HG03520 (cell line): ENCODE measurements around the gene GCH1.
A peak's percentile ranks its signal among the peaks of the same experiment; 100 is the strongest.

Experiments
- ATAC-seq: cut with Tn5 transposase; IDR thresholded peaks from one replicate; pipeline ENCODE4 v1.9.1; 2021; ENCODE audit warnings: mild to moderate bottlenecking, moderate library complexity; ENCODE audit not compliant: unreplicated experiment

GCH1 gene

GRCh38 chr14:54829486-54830224, 73.0 kb downstream of the GCH1 start:
- ATAC-seq = no peak

GRCh38 chr14:54828037-54828436, 74.6 kb downstream of the GCH1 start:
- ATAC-seq = no peak

GRCh38 chr14:54823757-54824549, 78.7 kb downstream of the GCH1 start:
- ATAC-seq = no peak

GRCh38 chr14:54822685-54823084, 79.9 kb downstream of the GCH1 start:
- no peak for ATAC-seq

GRCh38 chr14:54818201-54819133, 84.2 kb downstream of the GCH1 start:
- no peak for ATAC-seq

GRCh38 chr14:54817506-54817905, 85.1 kb downstream of the GCH1 start:
- ATAC-seq = no peak

GRCh38 chr14:54816450-54816849, 86.2 kb downstream of the GCH1 start:
- ATAC-seq = no peak

- no peak for ATAC-seq
Observed at GRCh38 chr14:54815515-54815914, 87.1 kb downstream of the GCH1 start.

GRCh38 chr14:54815016-54815415, 87.6 kb downstream of the GCH1 start:
- ATAC-seq = no peak

GRCh38 chr14:54814076-54814475, 88.5 kb downstream of the GCH1 start:
- ATAC-seq = no peak

GRCh38 chr14:54813081-54813480, 89.5 kb downstream of the GCH1 start:
- ATAC-seq = no peak

GRCh38 chr14:54812617-54813016, 90.0 kb downstream of the GCH1 start:
- ATAC-seq = no peak

- no peak for ATAC-seq
Observed at GRCh38 chr14:54809767-54810166, 92.9 kb downstream of the GCH1 start.

- ATAC-seq = no peak
Observed at GRCh38 chr14:54808326-54809161, 94.1 kb downstream of the GCH1 start.

- ATAC-seq = no peak
Observed at GRCh38 chr14:54807881-54808280, 94.7 kb downstream of the GCH1 start.

GRCh38 chr14:54807428-54807827, 95.2 kb downstream of the GCH1 start:
- ATAC-seq = no peak

GRCh38 chr14:54806616-54807015, 96.0 kb downstream of the GCH1 start:
- ATAC-seq = no peak

- peak; percentile 63 for ATAC-seq
Observed at GRCh38 chr14:54805445-54806322, 96.9 kb downstream of the GCH1 start.

- no peak for ATAC-seq
Observed at GRCh38 chr14:54805070-54805444, 97.6 kb downstream of the GCH1 start.
